IMR-90 (cell line): Measurements from ENCODE around the gene RFX3. TPM values are rescaled to one million over a fixed set of nuclear protein-coding genes. Genes with fewer than 3 reads are reported as not detected.

Experiments
- ATAC-seq: fragments of 200-7000 bp; cut with Tn5 transposase; 2 replicates; pipeline ENCODE4 v1.9.1; 2020; ENCODE audit warnings: low read depth, mild to moderate bottlenecking, moderate library complexity
- BruUV-seq: library from RNA; stranded (reverse); fragments of 400-500 nt; replicated peaks from 2 replicates; lab custom pipeline; 2021; lab: Mats Ljungman, UMichigan
- CTCF ChIA-PET: fragments of 300-600 bp; formaldehyde crosslinking; extraction: SDS; loops from one replicate; lab custom pipeline; 2021; ENCODE audit warnings: antibody characterized with exemption; lab: Yijun Ruan, JAX
- POLR2A ChIA-PET: fragments of 300-600 bp; sonication (Branson Sonifier 250); formaldehyde crosslinking; loops from one replicate; lab custom pipeline; 2022; ENCODE audit warnings: antibody characterized with exemption; ENCODE audit not compliant: unreplicated experiment; lab: Charles Lee
- DNase-seq: peaks from one replicate; pipeline ENCODE4 v3.0.0; 2013
- H2AFZ ChIP-seq: replicated peaks from 2 replicates; pipeline ENCODE3; 2013; ENCODE audit warnings: low read length, mild to moderate bottlenecking; ENCODE audit not compliant: poor library complexity
- H2AK5ac ChIP-seq: 2 replicates; pipeline ENCODE4 v1.6.1; 2013; ENCODE audit warnings: low read depth, low read length, inconsistent platforms
- H2AK9ac ChIP-seq: replicated peaks from 2 replicates; pipeline ENCODE3; 2013; ENCODE audit warnings: mild to moderate bottlenecking, low read depth, low read length, moderate library complexity; ENCODE audit not compliant: poor library complexity
- H2BK120ac ChIP-seq: 2 replicates; pipeline ENCODE4 v1.6.1; 2013; ENCODE audit warnings: low read depth, low read length, inconsistent platforms
- H2BK15ac ChIP-seq: 3 replicates; pipeline ENCODE4 v1.6.1; 2013; ENCODE audit warnings: low read depth, low read length, inconsistent platforms
- H2BK20ac ChIP-seq: 2 replicates; pipeline ENCODE4 v1.6.1; 2013; ENCODE audit warnings: low read depth, mild to moderate bottlenecking, inconsistent platforms, low read length, moderate library complexity
- H2BK5ac ChIP-seq: 2 replicates; pipeline ENCODE4 v1.6.1; 2013; ENCODE audit warnings: mild to moderate bottlenecking, low read depth, low read length, inconsistent platforms; ENCODE audit not compliant: poor library complexity, severe bottlenecking
- H3K14ac ChIP-seq: replicated peaks from 2 replicates; pipeline ENCODE4 v1.6.1; 2013; ENCODE audit warnings: low read depth, low read length, inconsistent platforms
- H3K18ac ChIP-seq: 2 replicates; pipeline ENCODE4 v1.6.1; 2013; ENCODE audit warnings: low read depth, low read length, control low read depth
- H3K23ac ChIP-seq: 2 replicates; pipeline ENCODE4 v1.6.1; 2013; ENCODE audit warnings: low read depth, low read length, inconsistent platforms
- H3K27ac ChIP-seq: 2 replicates; pipeline ENCODE4 v1.5.1; 2013; ENCODE audit warnings: mild to moderate bottlenecking, control low read depth, low read length; ENCODE audit not compliant: insufficient read depth
- H3K27me3 ChIP-seq: 2 replicates; pipeline ENCODE4 v1.6.1; 2013; ENCODE audit warnings: low read length; ENCODE audit not compliant: control insufficient read depth, insufficient read depth
- H3K36me3 ChIP-seq: 2 replicates; pipeline ENCODE4 v1.6.1; 2013; ENCODE audit warnings: low read length, mixed read lengths; ENCODE audit not compliant: control insufficient read depth, insufficient read depth
- H3K4ac ChIP-seq: 2 replicates; pipeline ENCODE4 v1.6.1; 2013; ENCODE audit warnings: low read depth, low read length, inconsistent platforms
- H3K4me1 ChIP-seq: 2 replicates; pipeline ENCODE4 v1.6.1; 2013; ENCODE audit warnings: low read length, mixed read lengths; ENCODE audit not compliant: control insufficient read depth, insufficient read depth
- H3K4me2 ChIP-seq: 2 replicates; pipeline ENCODE4 v1.6.1; 2013; ENCODE audit warnings: low read depth, mild to moderate bottlenecking, control low read depth, low read length, moderate library complexity
- H3K4me3 ChIP-seq: 2 replicates; pipeline ENCODE4 v1.5.1; 2013; ENCODE audit warnings: low read depth, mild to moderate bottlenecking, control low read depth, low read length, moderate library complexity; ENCODE audit not compliant: insufficient read depth
- H3K56ac ChIP-seq: 2 replicates; pipeline ENCODE4 v1.6.1; 2013; ENCODE audit warnings: low read length, inconsistent platforms; ENCODE audit not compliant: insufficient read depth; ENCODE audit errors: extremely low read depth
- H3K79me1 ChIP-seq, 2 experiments: 2 replicates each; pipeline ENCODE4 v1.6.1; 2013; ENCODE audit warnings: low read length in 2 of 2, inconsistent platforms in 1 of 2, low read depth in 1 of 2
- H3K9ac ChIP-seq: 2 replicates; pipeline ENCODE4 v1.6.1; 2013; ENCODE audit warnings: low read depth, low read length, control low read depth
- H3K9me1 ChIP-seq: 2 replicates; pipeline ENCODE4 v1.6.1; 2013; ENCODE audit warnings: low read length, inconsistent platforms; ENCODE audit not compliant: insufficient read depth
- H3K9me3 ChIP-seq: 2 replicates; pipeline ENCODE4 v1.6.1; 2013; ENCODE audit warnings: low read length; ENCODE audit not compliant: control insufficient read depth, insufficient read depth
- H4K20me1 ChIP-seq: 2 replicates; pipeline ENCODE4 v1.6.1; 2013; ENCODE audit warnings: low read length, inconsistent platforms; ENCODE audit not compliant: insufficient read depth
- H4K5ac ChIP-seq: 2 replicates; pipeline ENCODE4 v1.6.1; 2013; ENCODE audit warnings: mild to moderate bottlenecking, low read depth, low read length, control low read depth
- H4K8ac ChIP-seq, 2 experiments: 2 replicates each; pipeline ENCODE4 v1.6.1; 2013; ENCODE audit warnings: low read depth in 2 of 2, low read length in 2 of 2, control low read depth in 1 of 2, inconsistent platforms in 1 of 2
- H4K91ac ChIP-seq: 2 replicates; pipeline ENCODE4 v1.6.1; 2013; ENCODE audit warnings: low read depth, low read length, inconsistent platforms; ENCODE audit not compliant: insufficient read depth
- BHLHE40 ChIP-seq: fragments of 150-350 bp; IDR thresholded peaks from 2 replicates; pipeline ENCODE4 v1.6.1; 2016; ENCODE audit warnings: mild to moderate bottlenecking, low read depth, low read length
- CEBPB ChIP-seq: IDR thresholded peaks from 2 replicates; pipeline ENCODE4 v1.6.1; 2012; ENCODE audit warnings: low read depth, low read length, improper control_type of control experiment
- CHD1 ChIP-seq: IDR thresholded peaks from 2 replicates; pipeline ENCODE4 v1.6.1; 2012; ENCODE audit warnings: low read depth, low read length, improper control_type of control experiment
- FOS ChIP-seq: fragments of 150-350 bp; IDR thresholded peaks from 2 replicates; pipeline ENCODE4 v1.6.1; 2016; ENCODE audit warnings: low read depth, low read length
- MAFK ChIP-seq: IDR thresholded peaks from 2 replicates; pipeline ENCODE4 v1.6.1; 2012; ENCODE audit warnings: low read depth, low read length, improper control_type of control experiment
- MXI1 ChIP-seq: IDR thresholded peaks from 2 replicates; pipeline ENCODE4 v1.6.1; 2012; ENCODE audit warnings: low read depth, mild to moderate bottlenecking, low read length, moderate library complexity, borderline replicate concordance
- NFE2L2 ChIP-seq: fragments of 150-350 bp; IDR thresholded peaks from 2 replicates; pipeline ENCODE4 v1.6.1; 2016; ENCODE audit warnings: low read depth, mild to moderate bottlenecking, low read length
- POLR2A ChIP-seq: IDR thresholded peaks from 2 replicates; pipeline ENCODE4 v1.6.1; 2012; ENCODE audit warnings: mild to moderate bottlenecking, low read depth, low read length
- RAD21 ChIP-seq: IDR thresholded peaks from 2 replicates; pipeline ENCODE4 v1.6.1; 2012; ENCODE audit warnings: low read length, improper control_type of control experiment
- RCOR1 ChIP-seq: IDR thresholded peaks from 2 replicates; pipeline ENCODE4 v1.6.1; 2012; ENCODE audit warnings: mild to moderate bottlenecking, low read length, improper control_type of control experiment; ENCODE audit not compliant: insufficient replicate concordance
- RFX5 ChIP-seq: IDR thresholded peaks from 2 replicates; pipeline ENCODE4 v1.8.0; 2012; ENCODE audit warnings: low read depth, mild to moderate bottlenecking, low read length, moderate library complexity
- SMC3 ChIP-seq: fragments of 150-350 bp; IDR thresholded peaks from 2 replicates; pipeline ENCODE4 v1.6.1; 2016; ENCODE audit warnings: low read depth, mild to moderate bottlenecking, antibody characterized with exemption, low read length, moderate library complexity
- WGBS, 2 experiments: methylation state at CpG; one replicate each; pipeline versions ENCODE4 v1.1.5 to v1.1.7; 2013; ENCODE audit warnings: missing lambda C conversion rate in 2 of 2; ENCODE audit not compliant: insufficient read length in 1 of 2; ENCODE audit errors: extremely low coverage in 2 of 2; 5-methylcytosine and 5-hydroxymethylcytosine counted together
- dilution Hi-C: fragments of 300-500 bp; cut with HindIII; formaldehyde crosslinking; loops from one replicate; pipeline ENCODE4 v1.14.3; 2018; ENCODE audit warnings: low sequenced_read_pairs; ENCODE audit not compliant: unreplicated experiment
- in situ Hi-C: fragments of 300-500 bp; cut with MboI; formaldehyde crosslinking; loops from 3 replicates; pipeline ENCODE4 v1.14.3; 2019; ENCODE audit warnings: low sequenced_read_pairs, inconsistent platforms, mixed read lengths
- intact Hi-C: fragments of 100-400 bp; cut with micrococcal nuclease; formaldehyde crosslinking; loops from 2 replicates; pipeline ENCODE4 v1.10.0; 2022
- polyA plus RNA-seq, 3 experiments: library from polyadenylated mRNA; depleted of rRNA; stranded (reverse); fragments of >200 nt; gene quantifications; 2 replicates each; pipeline ENCODE4 v1.2.3, GENCODE V29; 2012; ENCODE audit warnings: low replicate concordance in 1 of 3
- total RNA-seq: library from RNA; depleted of rRNA; stranded (reverse); fragments of >200 nt; gene quantifications from 2 replicates; pipeline ENCODE4 v1.2.3, GENCODE V29; 2012
- TF ChIP-seq, protein P1 (sequence below): fragments of 150-350 bp; IDR thresholded peaks from 2 replicates; pipeline ENCODE4 v1.6.1; 2016; ENCODE audit warnings: low read depth, mild to moderate bottlenecking, low read length, moderate library complexity, borderline replicate concordance
- TF ChIP-seq, protein P2 (sequence below): conservative IDR thresholded peaks from 2 replicates; pipeline ENCODE4 v1.5.1; 2012; ENCODE audit warnings: mild to moderate bottlenecking, low read depth, low read length, improper control_type of control experiment
- TF ChIP-seq, protein P3 (sequence below): fragments of 150-350 bp; IDR thresholded peaks from 2 replicates; pipeline ENCODE4 v1.6.1; 2017; ENCODE audit warnings: mild to moderate bottlenecking, antibody characterized with exemption, low read length, low read depth

Gene RFX3
- total and polyA plus RNA-seq, 2 of the 4 experiments (the other 2 are of a cell fraction) = 1.7 to 2.7 TPM

DNA sequence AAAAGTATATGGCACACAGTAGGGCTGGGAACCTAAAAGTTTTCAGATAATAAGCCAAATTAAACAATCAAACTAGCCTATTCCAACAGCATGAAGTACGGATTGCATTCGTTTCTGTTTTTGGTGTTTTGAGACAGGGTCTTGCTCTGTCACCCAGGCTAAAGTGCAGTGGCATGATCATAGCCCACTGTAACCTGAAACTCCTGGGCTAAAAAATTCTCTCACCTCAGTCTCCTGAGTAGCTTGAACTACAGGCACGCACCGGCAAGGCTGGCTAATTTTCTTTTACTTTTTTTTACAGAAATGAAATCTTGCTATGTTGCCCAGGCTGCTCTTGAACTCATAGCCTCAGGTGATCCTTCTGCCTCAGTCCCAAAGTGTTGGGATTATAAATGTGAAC lies 5.2 kb downstream of the RFX3 start:
- BruUV-seq = no TSS peak
- Histone ChIP-seq H3K9me3 (no peaks in the 10 kb centered on the region), H3K79me1 (peaks cover 13 to 20% of the 10 kb centered on the region in 2 experiments), H3K4me1 (peaks cover 2% of the 10 kb centered on the region; the same call in 1 of the 2 replicates), H4K20me1 (no peaks in the 10 kb centered on the region), H3K36me3 (no peaks in the 10 kb centered on the region), H3K27ac (no peak overlapping the region), H3K4me3 (no peak overlapping the region), H3K9me1 (no peaks in the 10 kb centered on the region), H3K23ac (no peak overlapping the region), H2AK5ac (no peak overlapping the region), H4K91ac (no peak overlapping the region), H3K14ac (no peak overlapping the region), H2BK5ac (no peak overlapping the region), H2BK20ac (no peak overlapping the region), H3K56ac (no peak overlapping the region), H2AK9ac (no peak overlapping the region), H3K9ac (no peak overlapping the region), H3K4ac (no peak overlapping the region), H3K27me3 (no peaks in the 10 kb centered on the region), H4K5ac (no peak overlapping the region), H4K8ac (no peak overlapping the region), H2BK120ac (no peak overlapping the region), H2AFZ (no peak overlapping the region), H2BK15ac (no peak overlapping the region), H3K18ac (no peak overlapping the region), H3K4me2 (no peak overlapping the region)
- in situ Hi-C loops (no loop called here), intact Hi-C loops (loop anchor here (5.0 to 10.0 kb wide), 3 partner anchors 176 to 707 kb away; no protein-coding TSS in a partner anchor), dilution Hi-C loops (no loop called here)
- CTCF ChIA-PET = no interaction called here
- TF ChIP-seq, protein P1, sequence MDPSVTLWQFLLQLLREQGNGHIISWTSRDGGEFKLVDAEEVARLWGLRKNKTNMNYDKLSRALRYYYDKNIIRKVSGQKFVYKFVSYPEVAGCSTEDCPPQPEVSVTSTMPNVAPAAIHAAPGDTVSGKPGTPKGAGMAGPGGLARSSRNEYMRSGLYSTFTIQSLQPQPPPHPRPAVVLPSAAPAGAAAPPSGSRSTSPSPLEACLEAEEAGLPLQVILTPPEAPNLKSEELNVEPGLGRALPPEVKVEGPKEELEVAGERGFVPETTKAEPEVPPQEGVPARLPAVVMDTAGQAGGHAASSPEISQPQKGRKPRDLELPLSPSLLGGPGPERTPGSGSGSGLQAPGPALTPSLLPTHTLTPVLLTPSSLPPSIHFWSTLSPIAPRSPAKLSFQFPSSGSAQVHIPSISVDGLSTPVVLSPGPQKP = no peak
- TF ChIP-seq MXI1 (no peak), BHLHE40 (no peak), POLR2A (no peak), CEBPB (no peak), RCOR1 (no peak), RFX5 (no peak), SMC3 (no peak), CHD1 (no peak), RAD21 (no peak), MAFK (no peak), FOS (no peak), NFE2L2 (no peak)
- TF ChIP-seq, protein P2, sequence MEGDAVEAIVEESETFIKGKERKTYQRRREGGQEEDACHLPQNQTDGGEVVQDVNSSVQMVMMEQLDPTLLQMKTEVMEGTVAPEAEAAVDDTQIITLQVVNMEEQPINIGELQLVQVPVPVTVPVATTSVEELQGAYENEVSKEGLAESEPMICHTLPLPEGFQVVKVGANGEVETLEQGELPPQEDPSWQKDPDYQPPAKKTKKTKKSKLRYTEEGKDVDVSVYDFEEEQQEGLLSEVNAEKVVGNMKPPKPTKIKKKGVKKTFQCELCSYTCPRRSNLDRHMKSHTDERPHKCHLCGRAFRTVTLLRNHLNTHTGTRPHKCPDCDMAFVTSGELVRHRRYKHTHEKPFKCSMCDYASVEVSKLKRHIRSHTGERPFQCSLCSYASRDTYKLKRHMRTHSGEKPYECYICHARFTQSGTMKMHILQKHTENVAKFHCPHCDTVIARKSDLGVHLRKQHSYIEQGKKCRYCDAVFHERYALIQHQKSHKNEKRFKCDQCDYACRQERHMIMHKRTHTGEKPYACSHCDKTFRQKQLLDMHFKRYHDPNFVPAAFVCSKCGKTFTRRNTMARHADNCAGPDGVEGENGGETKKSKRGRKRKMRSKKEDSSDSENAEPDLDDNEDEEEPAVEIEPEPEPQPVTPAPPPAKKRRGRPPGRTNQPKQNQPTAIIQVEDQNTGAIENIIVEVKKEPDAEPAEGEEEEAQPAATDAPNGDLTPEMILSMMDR = no peak
- TF ChIP-seq, protein P3, sequence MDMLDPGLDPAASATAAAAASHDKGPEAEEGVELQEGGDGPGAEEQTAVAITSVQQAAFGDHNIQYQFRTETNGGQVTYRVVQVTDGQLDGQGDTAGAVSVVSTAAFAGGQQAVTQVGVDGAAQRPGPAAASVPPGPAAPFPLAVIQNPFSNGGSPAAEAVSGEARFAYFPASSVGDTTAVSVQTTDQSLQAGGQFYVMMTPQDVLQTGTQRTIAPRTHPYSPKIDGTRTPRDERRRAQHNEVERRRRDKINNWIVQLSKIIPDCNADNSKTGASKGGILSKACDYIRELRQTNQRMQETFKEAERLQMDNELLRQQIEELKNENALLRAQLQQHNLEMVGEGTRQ = no peak
- WGBS, 2 experiments = no CpG with 5 or more reads among the region's 4 CpGs
- DNase-seq (no peak), ATAC-seq (no peak)
- POLR2A ChIA-PET = no interaction called here
